Panc1 (cell line): Measurements from ENCODE around the gene MED12L.

Experiments used
- POLR2AphosphoS5 ChIP-seq: IDR thresholded peaks from 2 replicates; pipeline ENCODE4 v1.6.1; 2012; ENCODE audit warnings: mild to moderate bottlenecking, low read depth, low read length, moderate library complexity
- SIN3A ChIP-seq: IDR thresholded peaks from 2 replicates; pipeline ENCODE4 v1.6.1; 2012; ENCODE audit warnings: low read depth, mild to moderate bottlenecking, low read length, moderate library complexity, borderline replicate concordance; ENCODE audit not compliant: insufficient read depth
- TCF7L2 ChIP-seq: IDR thresholded peaks from 2 replicates; pipeline ENCODE4 v1.6.1; 2011; ENCODE audit warnings: mild to moderate bottlenecking, low read depth, low read length, inconsistent platforms
- TF ChIP-seq, protein P1 (sequence below): fragments of 450-650 bp; IDR thresholded peaks from 2 replicates; pipeline ENCODE4 v1.5.1; 2017; ENCODE audit warnings: mild to moderate bottlenecking
- TF ChIP-seq, protein P2 (sequence below), 2 experiments: IDR thresholded peaks; 2 replicates each; pipeline ENCODE4 v1.6.1; 2011 to 2012; ENCODE audit warnings: low read depth in 2 of 2, control low read depth in 1 of 2, low read length in 1 of 2, mild to moderate bottlenecking in 1 of 2, moderate library complexity in 1 of 2; ENCODE audit not compliant: insufficient read depth in 1 of 2

DNA sequence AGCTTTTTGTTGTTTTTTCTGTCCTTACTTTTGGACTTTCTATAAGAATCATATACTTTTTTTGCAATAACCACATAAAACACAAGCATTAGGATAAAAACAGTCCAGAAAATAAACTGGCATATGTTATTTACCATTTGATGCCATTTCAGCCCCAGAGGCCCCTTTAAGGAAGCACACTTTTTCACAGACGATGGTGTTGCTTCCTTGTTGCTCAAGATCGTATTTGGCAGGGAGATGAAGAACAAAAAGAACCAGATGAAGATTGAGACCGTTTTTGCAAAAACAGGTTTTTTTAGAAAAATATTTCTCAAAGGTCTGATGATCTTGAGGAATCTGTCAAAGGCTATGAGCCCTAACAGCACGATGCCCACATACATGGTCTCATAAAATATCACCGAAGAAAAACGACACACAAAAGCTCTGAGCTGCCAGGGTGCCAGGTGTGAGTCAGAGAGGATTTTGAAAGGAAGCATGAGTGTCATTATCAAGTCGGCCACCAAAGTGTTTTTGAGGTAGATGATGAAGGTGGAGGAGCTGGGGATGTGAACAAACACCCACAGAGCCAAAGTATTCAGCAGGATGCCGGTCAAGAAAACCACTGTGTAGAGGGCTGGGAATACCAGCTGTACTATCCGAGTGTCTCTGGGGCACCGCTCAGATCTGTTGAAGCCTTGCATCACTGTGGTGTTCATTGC lies 243.0 kb downstream of the MED12L start:
- no peak for TF ChIP-seq SIN3A
- TF ChIP-seq TCF7L2 = no peak
- TF ChIP-seq, protein P1, sequence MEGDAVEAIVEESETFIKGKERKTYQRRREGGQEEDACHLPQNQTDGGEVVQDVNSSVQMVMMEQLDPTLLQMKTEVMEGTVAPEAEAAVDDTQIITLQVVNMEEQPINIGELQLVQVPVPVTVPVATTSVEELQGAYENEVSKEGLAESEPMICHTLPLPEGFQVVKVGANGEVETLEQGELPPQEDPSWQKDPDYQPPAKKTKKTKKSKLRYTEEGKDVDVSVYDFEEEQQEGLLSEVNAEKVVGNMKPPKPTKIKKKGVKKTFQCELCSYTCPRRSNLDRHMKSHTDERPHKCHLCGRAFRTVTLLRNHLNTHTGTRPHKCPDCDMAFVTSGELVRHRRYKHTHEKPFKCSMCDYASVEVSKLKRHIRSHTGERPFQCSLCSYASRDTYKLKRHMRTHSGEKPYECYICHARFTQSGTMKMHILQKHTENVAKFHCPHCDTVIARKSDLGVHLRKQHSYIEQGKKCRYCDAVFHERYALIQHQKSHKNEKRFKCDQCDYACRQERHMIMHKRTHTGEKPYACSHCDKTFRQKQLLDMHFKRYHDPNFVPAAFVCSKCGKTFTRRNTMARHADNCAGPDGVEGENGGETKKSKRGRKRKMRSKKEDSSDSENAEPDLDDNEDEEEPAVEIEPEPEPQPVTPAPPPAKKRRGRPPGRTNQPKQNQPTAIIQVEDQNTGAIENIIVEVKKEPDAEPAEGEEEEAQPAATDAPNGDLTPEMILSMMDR = no peak
- TF ChIP-seq POLR2AphosphoS5 = no peak
- TF ChIP-seq, protein P2, sequence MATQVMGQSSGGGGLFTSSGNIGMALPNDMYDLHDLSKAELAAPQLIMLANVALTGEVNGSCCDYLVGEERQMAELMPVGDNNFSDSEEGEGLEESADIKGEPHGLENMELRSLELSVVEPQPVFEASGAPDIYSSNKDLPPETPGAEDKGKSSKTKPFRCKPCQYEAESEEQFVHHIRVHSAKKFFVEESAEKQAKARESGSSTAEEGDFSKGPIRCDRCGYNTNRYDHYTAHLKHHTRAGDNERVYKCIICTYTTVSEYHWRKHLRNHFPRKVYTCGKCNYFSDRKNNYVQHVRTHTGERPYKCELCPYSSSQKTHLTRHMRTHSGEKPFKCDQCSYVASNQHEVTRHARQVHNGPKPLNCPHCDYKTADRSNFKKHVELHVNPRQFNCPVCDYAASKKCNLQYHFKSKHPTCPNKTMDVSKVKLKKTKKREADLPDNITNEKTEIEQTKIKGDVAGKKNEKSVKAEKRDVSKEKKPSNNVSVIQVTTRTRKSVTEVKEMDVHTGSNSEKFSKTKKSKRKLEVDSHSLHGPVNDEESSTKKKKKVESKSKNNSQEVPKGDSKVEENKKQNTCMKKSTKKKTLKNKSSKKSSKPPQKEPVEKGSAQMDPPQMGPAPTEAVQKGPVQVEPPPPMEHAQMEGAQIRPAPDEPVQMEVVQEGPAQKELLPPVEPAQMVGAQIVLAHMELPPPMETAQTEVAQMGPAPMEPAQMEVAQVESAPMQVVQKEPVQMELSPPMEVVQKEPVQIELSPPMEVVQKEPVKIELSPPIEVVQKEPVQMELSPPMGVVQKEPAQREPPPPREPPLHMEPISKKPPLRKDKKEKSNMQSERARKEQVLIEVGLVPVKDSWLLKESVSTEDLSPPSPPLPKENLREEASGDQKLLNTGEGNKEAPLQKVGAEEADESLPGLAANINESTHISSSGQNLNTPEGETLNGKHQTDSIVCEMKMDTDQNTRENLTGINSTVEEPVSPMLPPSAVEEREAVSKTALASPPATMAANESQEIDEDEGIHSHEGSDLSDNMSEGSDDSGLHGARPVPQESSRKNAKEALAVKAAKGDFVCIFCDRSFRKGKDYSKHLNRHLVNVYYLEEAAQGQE (IDR thresholded peaks at IDR 0.05; ENCODE audit: insufficient read depth in 1 of 2, low read depth in 2 of 2, low read length in 1 of 2) = no peak
